ENCODE data around the gene ZNF280B. TPM values are rescaled to one million over a fixed set of nuclear protein-coding genes. Genes with fewer than 3 reads are reported as not detected.

ZNF280B gene
- total and polyA plus RNA-seq, 9 of the 15 experiments (the other 6 are each of a cell fraction or from before 2014, with no cell fraction given) = 7.7 to 29.9 (median 20.0) TPM

DNA sequence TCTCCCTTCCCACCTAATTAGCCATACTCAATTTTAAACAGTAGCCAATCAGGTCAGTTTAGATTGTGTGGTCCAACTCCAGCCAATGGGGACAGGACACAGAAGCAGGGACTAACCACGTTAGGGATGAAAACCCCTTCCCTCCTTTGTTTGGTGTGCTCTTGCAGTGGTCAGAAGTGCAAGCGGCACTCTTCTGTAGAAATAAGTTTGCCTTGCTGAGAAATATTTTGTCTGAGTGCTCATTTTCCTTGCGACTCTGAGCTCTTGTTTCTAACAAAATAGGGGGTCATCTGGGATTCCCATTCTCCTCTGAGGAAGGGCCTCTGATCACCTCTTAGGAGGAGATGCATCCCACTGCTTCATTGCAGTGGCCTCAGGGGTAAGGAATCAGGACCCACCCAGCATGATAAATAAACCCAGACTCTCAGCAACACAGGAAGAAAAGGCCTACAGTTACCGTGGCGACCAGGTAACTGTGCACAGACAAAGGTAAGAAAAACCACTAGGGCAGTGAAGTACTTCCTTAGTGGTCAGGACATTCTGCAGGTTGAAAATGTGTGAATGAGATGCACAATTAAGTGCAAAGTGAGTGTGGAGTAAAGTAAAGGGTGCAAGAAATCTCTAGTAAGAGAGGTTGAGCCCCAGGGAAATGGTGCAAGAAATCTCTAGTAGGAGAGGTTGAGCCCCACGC is 55.4 kb downstream of the ZNF280B start (continued):
- TF ChIP-seq RCOR1 (IDR thresholded peaks at IDR 0.05; ENCODE audit: borderline replicate concordance in 1 of 2, low read depth in 2 of 2, low read length in 2 of 2) = no peak
- no peak for TF ChIP-seq ZNF75A (CRISPR knock-in tag; IDR thresholded peaks at IDR 0.05)
- no peak for TF ChIP-seq MCM2 (IDR thresholded peaks at IDR 0.05; ENCODE audit: low read depth)
- TF ChIP-seq, protein P1, sequence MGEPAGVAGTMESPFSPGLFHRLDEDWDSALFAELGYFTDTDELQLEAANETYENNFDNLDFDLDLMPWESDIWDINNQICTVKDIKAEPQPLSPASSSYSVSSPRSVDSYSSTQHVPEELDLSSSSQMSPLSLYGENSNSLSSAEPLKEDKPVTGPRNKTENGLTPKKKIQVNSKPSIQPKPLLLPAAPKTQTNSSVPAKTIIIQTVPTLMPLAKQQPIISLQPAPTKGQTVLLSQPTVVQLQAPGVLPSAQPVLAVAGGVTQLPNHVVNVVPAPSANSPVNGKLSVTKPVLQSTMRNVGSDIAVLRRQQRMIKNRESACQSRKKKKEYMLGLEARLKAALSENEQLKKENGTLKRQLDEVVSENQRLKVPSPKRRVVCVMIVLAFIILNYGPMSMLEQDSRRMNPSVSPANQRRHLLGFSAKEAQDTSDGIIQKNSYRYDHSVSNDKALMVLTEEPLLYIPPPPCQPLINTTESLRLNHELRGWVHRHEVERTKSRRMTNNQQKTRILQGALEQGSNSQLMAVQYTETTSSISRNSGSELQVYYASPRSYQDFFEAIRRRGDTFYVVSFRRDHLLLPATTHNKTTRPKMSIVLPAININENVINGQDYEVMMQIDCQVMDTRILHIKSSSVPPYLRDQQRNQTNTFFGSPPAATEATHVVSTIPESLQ (CRISPR knock-in tag; IDR thresholded peaks at IDR 0.05) = no peak
- no peak for TF ChIP-seq HDAC2 (IDR thresholded peaks at IDR 0.05)
- no peak for TF ChIP-seq HDAC8 (tag; IDR thresholded peaks at IDR 0.05)
- TF ChIP-seq, protein P2, sequence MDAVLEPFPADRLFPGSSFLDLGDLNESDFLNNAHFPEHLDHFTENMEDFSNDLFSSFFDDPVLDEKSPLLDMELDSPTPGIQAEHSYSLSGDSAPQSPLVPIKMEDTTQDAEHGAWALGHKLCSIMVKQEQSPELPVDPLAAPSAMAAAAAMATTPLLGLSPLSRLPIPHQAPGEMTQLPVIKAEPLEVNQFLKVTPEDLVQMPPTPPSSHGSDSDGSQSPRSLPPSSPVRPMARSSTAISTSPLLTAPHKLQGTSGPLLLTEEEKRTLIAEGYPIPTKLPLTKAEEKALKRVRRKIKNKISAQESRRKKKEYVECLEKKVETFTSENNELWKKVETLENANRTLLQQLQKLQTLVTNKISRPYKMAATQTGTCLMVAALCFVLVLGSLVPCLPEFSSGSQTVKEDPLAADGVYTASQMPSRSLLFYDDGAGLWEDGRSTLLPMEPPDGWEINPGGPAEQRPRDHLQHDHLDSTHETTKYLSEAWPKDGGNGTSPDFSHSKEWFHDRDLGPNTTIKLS (IDR thresholded peaks at IDR 0.05; ENCODE audit: borderline replicate concordance, low read depth) = no peak
- TF ChIP-seq CCAR2 (IDR thresholded peaks at IDR 0.05; ENCODE audit: low read depth, low read length) = 0 out of 2 replicates have a peak, but pooled peaks have one; percentile 53
- TF ChIP-seq MYNN (IDR thresholded peaks at IDR 0.05) = no peak
- no peak for TF ChIP-seq MYNN (CRISPR knock-in tag; IDR thresholded peaks at IDR 0.05)
- TF ChIP-seq, protein P3, sequence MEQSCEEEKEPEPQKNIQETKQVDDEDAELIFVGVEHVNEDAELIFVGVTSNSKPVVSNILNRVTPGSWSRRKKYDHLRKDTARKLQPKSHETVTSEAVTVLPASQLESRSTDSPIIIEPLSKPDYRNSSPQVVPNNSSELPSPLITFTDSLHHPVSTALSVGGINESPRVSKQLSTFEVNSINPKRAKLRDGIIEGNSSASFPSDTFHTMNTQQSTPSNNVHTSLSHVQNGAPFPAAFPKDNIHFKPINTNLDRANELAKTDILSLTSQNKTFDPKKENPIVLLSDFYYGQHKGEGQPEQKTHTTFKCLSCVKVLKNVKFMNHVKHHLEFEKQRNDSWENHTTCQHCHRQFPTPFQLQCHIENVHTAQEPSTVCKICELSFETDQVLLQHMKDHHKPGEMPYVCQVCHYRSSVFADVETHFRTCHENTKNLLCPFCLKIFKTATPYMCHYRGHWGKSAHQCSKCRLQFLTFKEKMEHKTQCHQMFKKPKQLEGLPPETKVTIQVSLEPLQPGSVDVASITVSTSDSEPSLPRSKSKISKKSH (CRISPR knock-in tag; IDR thresholded peaks at IDR 0.05) = no peak
- TF ChIP-seq KLF6 (CRISPR knock-in tag; IDR thresholded peaks at IDR 0.05; ENCODE audit: borderline replicate concordance) = no peak
- 0 out of 2 replicates have a peak, but pooled peaks have one; percentile 71 for TF ChIP-seq CBX5 (IDR thresholded peaks at IDR 0.05; ENCODE audit: borderline replicate concordance, low read depth)
- TF ChIP-seq CBX3 (IDR thresholded peaks at IDR 0.05; ENCODE audit: borderline replicate concordance in 1 of 2, low read length in 2 of 2) = peak in 1 of 2 experiments; percentile 87; a peak in 2 of 3 replicates
- TF ChIP-seq SRSF7 (optimal IDR thresholded peaks at IDR 0.05; ENCODE audit: low read depth, low read length) = no peak
- TF ChIP-seq, protein P4, sequence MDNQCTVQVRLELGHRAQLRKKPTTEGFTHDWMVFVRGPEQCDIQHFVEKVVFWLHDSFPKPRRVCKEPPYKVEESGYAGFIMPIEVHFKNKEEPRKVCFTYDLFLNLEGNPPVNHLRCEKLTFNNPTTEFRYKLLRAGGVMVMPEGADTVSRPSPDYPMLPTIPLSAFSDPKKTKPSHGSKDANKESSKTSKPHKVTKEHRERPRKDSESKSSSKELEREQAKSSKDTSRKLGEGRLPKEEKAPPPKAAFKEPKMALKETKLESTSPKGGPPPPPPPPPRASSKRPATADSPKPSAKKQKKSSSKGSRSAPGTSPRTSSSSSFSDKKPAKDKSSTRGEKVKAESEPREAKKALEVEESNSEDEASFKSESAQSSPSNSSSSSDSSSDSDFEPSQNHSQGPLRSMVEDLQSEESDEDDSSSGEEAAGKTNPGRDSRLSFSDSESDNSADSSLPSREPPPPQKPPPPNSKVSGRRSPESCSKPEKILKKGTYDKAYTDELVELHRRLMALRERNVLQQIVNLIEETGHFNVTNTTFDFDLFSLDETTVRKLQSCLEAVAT (IDR thresholded peaks at IDR 0.05) = no peak
- TF ChIP-seq PHB2 (IDR thresholded peaks at IDR 0.05; ENCODE audit: low read depth) = no peak
- TF ChIP-seq ESRRB (CRISPR knock-in tag; IDR thresholded peaks at IDR 0.05; ENCODE audit: borderline replicate concordance) = peak; percentile 80; the same call in 1 of the 2 replicates
- no peak for TF ChIP-seq ZNF695 (CRISPR knock-in tag; IDR thresholded peaks at IDR 0.05)
- TF ChIP-seq, protein P5, sequence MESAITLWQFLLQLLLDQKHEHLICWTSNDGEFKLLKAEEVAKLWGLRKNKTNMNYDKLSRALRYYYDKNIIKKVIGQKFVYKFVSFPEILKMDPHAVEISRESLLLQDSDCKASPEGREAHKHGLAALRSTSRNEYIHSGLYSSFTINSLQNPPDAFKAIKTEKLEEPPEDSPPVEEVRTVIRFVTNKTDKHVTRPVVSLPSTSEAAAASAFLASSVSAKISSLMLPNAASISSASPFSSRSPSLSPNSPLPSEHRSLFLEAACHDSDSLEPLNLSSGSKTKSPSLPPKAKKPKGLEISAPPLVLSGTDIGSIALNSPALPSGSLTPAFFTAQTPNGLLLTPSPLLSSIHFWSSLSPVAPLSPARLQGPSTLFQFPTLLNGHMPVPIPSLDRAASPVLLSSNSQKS (CRISPR knock-in tag; IDR thresholded peaks at IDR 0.05) = no peak
- TF ChIP-seq HLTF (IDR thresholded peaks at IDR 0.05) = no peak
- no peak for TF ChIP-seq SUPT5H (IDR thresholded peaks at IDR 0.05)
- 0 out of 2 replicates have a peak, but pooled peaks have one; percentile 33 for TF ChIP-seq MEF2D (tag; conservative IDR thresholded peaks at IDR 0.05; ENCODE audit: low read depth)

All from K562 (cell line).